IMR-90 (cell line): ENCODE measurements around the gene SPEF2.
"Not testable (repeated sequence)": the region's sequence is repeated elsewhere in the genome, so short reads cannot be mapped to it uniquely, and the experiment has no call there.

Experiments used
- BHLHE40 ChIP-seq: fragments of 150-350 bp; IDR thresholded peaks from 2 replicates; pipeline ENCODE4 v1.6.1; 2016; ENCODE audit warnings: mild to moderate bottlenecking, low read depth, low read length
- CEBPB ChIP-seq: IDR thresholded peaks from 2 replicates; pipeline ENCODE4 v1.6.1; 2012; ENCODE audit warnings: low read depth, low read length, improper control_type of control experiment
- FOS ChIP-seq: fragments of 150-350 bp; IDR thresholded peaks from 2 replicates; pipeline ENCODE4 v1.6.1; 2016; ENCODE audit warnings: low read depth, low read length
- MAZ ChIP-seq: IDR thresholded peaks from 2 replicates; pipeline ENCODE4 v1.6.1; 2012; ENCODE audit warnings: low read depth, mild to moderate bottlenecking, low read length, improper control_type of control experiment, moderate library complexity, borderline replicate concordance
- MXI1 ChIP-seq: IDR thresholded peaks from 2 replicates; pipeline ENCODE4 v1.6.1; 2012; ENCODE audit warnings: low read depth, mild to moderate bottlenecking, low read length, moderate library complexity, borderline replicate concordance
- NFE2L2 ChIP-seq: fragments of 150-350 bp; IDR thresholded peaks from 2 replicates; pipeline ENCODE4 v1.6.1; 2016; ENCODE audit warnings: low read depth, mild to moderate bottlenecking, low read length
- POLR2A ChIP-seq: IDR thresholded peaks from 2 replicates; pipeline ENCODE4 v1.6.1; 2012; ENCODE audit warnings: mild to moderate bottlenecking, low read depth, low read length
- RAD21 ChIP-seq: IDR thresholded peaks from 2 replicates; pipeline ENCODE4 v1.6.1; 2012; ENCODE audit warnings: low read length, improper control_type of control experiment
- RCOR1 ChIP-seq: IDR thresholded peaks from 2 replicates; pipeline ENCODE4 v1.6.1; 2012; ENCODE audit warnings: mild to moderate bottlenecking, low read length, improper control_type of control experiment; ENCODE audit not compliant: insufficient replicate concordance
- RFX5 ChIP-seq: IDR thresholded peaks from 2 replicates; pipeline ENCODE4 v1.8.0; 2012; ENCODE audit warnings: low read depth, mild to moderate bottlenecking, low read length, moderate library complexity
- SMC3 ChIP-seq: fragments of 150-350 bp; IDR thresholded peaks from 2 replicates; pipeline ENCODE4 v1.6.1; 2016; ENCODE audit warnings: low read depth, mild to moderate bottlenecking, antibody characterized with exemption, low read length, moderate library complexity
- TF ChIP-seq, protein P1 (sequence below): conservative IDR thresholded peaks from 2 replicates; pipeline ENCODE4 v1.5.1; 2012; ENCODE audit warnings: mild to moderate bottlenecking, low read depth, low read length, improper control_type of control experiment
- TF ChIP-seq, protein P2 (sequence below): fragments of 150-350 bp; IDR thresholded peaks from 2 replicates; pipeline ENCODE4 v1.6.1; 2016; ENCODE audit warnings: low read depth, mild to moderate bottlenecking, low read length, moderate library complexity, borderline replicate concordance
- TF ChIP-seq, protein P3 (sequence below): fragments of 150-350 bp; IDR thresholded peaks from 2 replicates; pipeline ENCODE4 v1.6.1; 2017; ENCODE audit warnings: mild to moderate bottlenecking, antibody characterized with exemption, low read length, low read depth

DNA sequence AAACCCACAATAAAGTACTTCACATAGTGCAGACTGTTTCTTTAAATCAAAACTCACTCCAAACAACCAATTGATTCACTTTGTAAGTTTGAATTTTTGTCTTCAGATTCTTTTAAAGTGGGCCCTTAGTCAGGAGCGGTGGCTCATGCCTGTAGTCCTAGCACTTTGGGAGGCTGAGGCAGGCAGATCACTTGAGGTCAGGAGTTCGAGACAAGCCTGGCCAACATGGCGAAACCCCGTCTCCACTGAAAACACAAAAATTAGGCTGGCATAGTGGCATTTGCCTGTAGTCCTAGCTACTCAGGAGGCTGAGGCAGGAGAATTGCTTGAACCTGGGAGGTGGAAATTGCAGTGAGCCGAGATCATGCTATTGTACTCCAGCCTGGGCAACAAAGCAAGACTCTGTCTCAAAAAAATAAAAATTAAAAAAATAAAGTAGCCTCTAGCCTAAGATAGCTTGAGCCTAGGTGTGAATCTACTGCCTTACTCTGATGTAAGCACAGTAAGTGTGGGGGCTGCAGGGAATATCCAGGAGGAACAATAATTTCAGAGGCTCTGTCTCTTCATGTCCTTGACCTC, 238.6 kb downstream of the SPEF2 start:
- TF ChIP-seq, protein P1, sequence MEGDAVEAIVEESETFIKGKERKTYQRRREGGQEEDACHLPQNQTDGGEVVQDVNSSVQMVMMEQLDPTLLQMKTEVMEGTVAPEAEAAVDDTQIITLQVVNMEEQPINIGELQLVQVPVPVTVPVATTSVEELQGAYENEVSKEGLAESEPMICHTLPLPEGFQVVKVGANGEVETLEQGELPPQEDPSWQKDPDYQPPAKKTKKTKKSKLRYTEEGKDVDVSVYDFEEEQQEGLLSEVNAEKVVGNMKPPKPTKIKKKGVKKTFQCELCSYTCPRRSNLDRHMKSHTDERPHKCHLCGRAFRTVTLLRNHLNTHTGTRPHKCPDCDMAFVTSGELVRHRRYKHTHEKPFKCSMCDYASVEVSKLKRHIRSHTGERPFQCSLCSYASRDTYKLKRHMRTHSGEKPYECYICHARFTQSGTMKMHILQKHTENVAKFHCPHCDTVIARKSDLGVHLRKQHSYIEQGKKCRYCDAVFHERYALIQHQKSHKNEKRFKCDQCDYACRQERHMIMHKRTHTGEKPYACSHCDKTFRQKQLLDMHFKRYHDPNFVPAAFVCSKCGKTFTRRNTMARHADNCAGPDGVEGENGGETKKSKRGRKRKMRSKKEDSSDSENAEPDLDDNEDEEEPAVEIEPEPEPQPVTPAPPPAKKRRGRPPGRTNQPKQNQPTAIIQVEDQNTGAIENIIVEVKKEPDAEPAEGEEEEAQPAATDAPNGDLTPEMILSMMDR = not testable (repeated sequence)
- not testable (repeated sequence) for TF ChIP-seq SMC3, MXI1, NFE2L2, POLR2A, RAD21, BHLHE40, RCOR1, CEBPB, RFX5, MAZ, FOS
- TF ChIP-seq, protein P2, sequence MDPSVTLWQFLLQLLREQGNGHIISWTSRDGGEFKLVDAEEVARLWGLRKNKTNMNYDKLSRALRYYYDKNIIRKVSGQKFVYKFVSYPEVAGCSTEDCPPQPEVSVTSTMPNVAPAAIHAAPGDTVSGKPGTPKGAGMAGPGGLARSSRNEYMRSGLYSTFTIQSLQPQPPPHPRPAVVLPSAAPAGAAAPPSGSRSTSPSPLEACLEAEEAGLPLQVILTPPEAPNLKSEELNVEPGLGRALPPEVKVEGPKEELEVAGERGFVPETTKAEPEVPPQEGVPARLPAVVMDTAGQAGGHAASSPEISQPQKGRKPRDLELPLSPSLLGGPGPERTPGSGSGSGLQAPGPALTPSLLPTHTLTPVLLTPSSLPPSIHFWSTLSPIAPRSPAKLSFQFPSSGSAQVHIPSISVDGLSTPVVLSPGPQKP = not testable (repeated sequence)
- TF ChIP-seq, protein P3, sequence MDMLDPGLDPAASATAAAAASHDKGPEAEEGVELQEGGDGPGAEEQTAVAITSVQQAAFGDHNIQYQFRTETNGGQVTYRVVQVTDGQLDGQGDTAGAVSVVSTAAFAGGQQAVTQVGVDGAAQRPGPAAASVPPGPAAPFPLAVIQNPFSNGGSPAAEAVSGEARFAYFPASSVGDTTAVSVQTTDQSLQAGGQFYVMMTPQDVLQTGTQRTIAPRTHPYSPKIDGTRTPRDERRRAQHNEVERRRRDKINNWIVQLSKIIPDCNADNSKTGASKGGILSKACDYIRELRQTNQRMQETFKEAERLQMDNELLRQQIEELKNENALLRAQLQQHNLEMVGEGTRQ = not testable (repeated sequence)
